HEK293 (cell line): ENCODE measurements around the gene OR5P2.

ENCODE experiments used
- CTCF ChIA-PET: fragments of 350-600 bp; formaldehyde crosslinking; extraction: SDS; loops from one replicate; lab custom pipeline; 2021; ENCODE audit warnings: antibody characterized with exemption; lab: Yijun Ruan, JAX
- POLR2A ChIA-PET: fragments of 300-600 bp; formaldehyde crosslinking; extraction: SDS; loops from one replicate; lab custom pipeline; 2020; ENCODE audit warnings: antibody characterized with exemption, inconsistent platforms; lab: Yijun Ruan, JAX
- H3K27ac ChIP-seq: fragments of 200-500 bp; sonication (Bioruptor generic); 2 replicates; pipeline ENCODE4 v1.5.1; 2014; ENCODE audit warnings: low read depth, low read length, control low read depth, inconsistent platforms; ENCODE audit errors: extremely low read depth
- H3K36me3 ChIP-seq, 2 experiments: fragments of 200-500 bp in 1 of 2; sonication (Bioruptor generic) in 1 of 2; 1 replicate in 1 of 2; 2 replicates in 1 of 2; pipeline ENCODE4 v1.5.1; 2014 to 2017; ENCODE audit warnings: inconsistent platforms in 2 of 2, low read length in 2 of 2; ENCODE audit not compliant: control insufficient read depth in 2 of 2, insufficient read depth in 1 of 2
- H3K4me1 ChIP-seq: fragments of 200-500 bp; sonication (Bioruptor generic); 2 replicates; pipeline ENCODE4 v1.5.1; 2014; ENCODE audit warnings: mild to moderate bottlenecking, low read length, inconsistent platforms; ENCODE audit not compliant: control insufficient read depth, insufficient read depth
- H3K4me3 ChIP-seq: 2 replicates; pipeline ENCODE4 v1.5.1; 2011; ENCODE audit warnings: low read depth, mild to moderate bottlenecking, control low read depth, low read length, moderate library complexity
- H3K9me3 ChIP-seq: fragments of 200-500 bp; sonication (Bioruptor generic); 2 replicates; pipeline ENCODE4 v1.5.1; 2014; ENCODE audit warnings: low read depth, low read length, inconsistent platforms; ENCODE audit not compliant: control insufficient read depth, insufficient read depth
- ELK4 ChIP-seq: IDR thresholded peaks from 2 replicates; pipeline ENCODE4 v1.6.1; 2011; ENCODE audit warnings: mild to moderate bottlenecking, low read depth, low read length, borderline replicate concordance
- INSM2 ChIP-seq: fragments of 450-650 bp; formaldehyde crosslinking; IDR thresholded peaks from 2 replicates; pipeline ENCODE4 v1.5.1; 2016; ENCODE audit warnings: missing biosample characterization, missing genetic modification characterization
- PATZ1 ChIP-seq: fragments of 450-650 bp; formaldehyde crosslinking; IDR thresholded peaks from 2 replicates; pipeline ENCODE4 v1.5.1; 2016; ENCODE audit warnings: missing biosample characterization, missing genetic modification characterization
- SP7 ChIP-seq: fragments of 450-650 bp; formaldehyde crosslinking; IDR thresholded peaks from 2 replicates; pipeline ENCODE4 v1.5.1; 2016; ENCODE audit warnings: missing biosample characterization, missing genetic modification characterization
- ZBTB48 ChIP-seq: fragments of 450-650 bp; formaldehyde crosslinking; IDR thresholded peaks from 2 replicates; pipeline ENCODE4 v1.5.1; 2016; ENCODE audit warnings: missing biosample characterization, missing genetic modification characterization
- ZBTB7A ChIP-seq: fragments of 450-650 bp; formaldehyde crosslinking; IDR thresholded peaks from 2 replicates; pipeline ENCODE4 v1.5.1; 2016; ENCODE audit warnings: low read depth, missing biosample characterization, missing genetic modification characterization
- ZEB2 ChIP-seq: fragments of 450-650 bp; formaldehyde crosslinking; IDR thresholded peaks from 2 replicates; pipeline ENCODE4 v1.5.1; 2016; ENCODE audit warnings: missing biosample characterization, missing genetic modification characterization
- ZFP41 ChIP-seq: fragments of 450-650 bp; formaldehyde crosslinking; IDR thresholded peaks from 2 replicates; pipeline ENCODE4 v1.5.1; 2016; ENCODE audit warnings: missing biosample characterization, missing genetic modification characterization, borderline replicate concordance
- ZNF146 ChIP-seq: fragments of 450-650 bp; formaldehyde crosslinking; IDR thresholded peaks from 2 replicates; pipeline ENCODE4 v1.5.1; 2016; ENCODE audit warnings: missing biosample characterization, missing genetic modification characterization
- ZNF184 ChIP-seq: fragments of 450-650 bp; IDR thresholded peaks from 2 replicates; pipeline ENCODE4 v1.5.1; 2018; ENCODE audit warnings: missing biosample characterization, mild to moderate bottlenecking, missing genetic modification characterization
- ZNF19 ChIP-seq: fragments of 450-650 bp; formaldehyde crosslinking; IDR thresholded peaks from 2 replicates; pipeline ENCODE4; 2016; ENCODE audit warnings: missing biosample characterization, missing genetic modification characterization, low read depth
- ZNF202 ChIP-seq: fragments of 450-650 bp; formaldehyde crosslinking; IDR thresholded peaks from 2 replicates; pipeline ENCODE4 v1.5.1; 2016; ENCODE audit warnings: missing biosample characterization, missing genetic modification characterization, borderline replicate concordance
- ZNF280D ChIP-seq: fragments of 450-650 bp; formaldehyde crosslinking; IDR thresholded peaks from 2 replicates; pipeline ENCODE4 v1.5.1; 2016; ENCODE audit warnings: missing biosample characterization, missing genetic modification characterization
- ZNF350 ChIP-seq: fragments of 450-650 bp; formaldehyde crosslinking; IDR thresholded peaks from 2 replicates; pipeline ENCODE4 v1.5.0; 2017; ENCODE audit warnings: missing biosample characterization, mild to moderate bottlenecking, missing genetic modification characterization
- ZNF596 ChIP-seq: fragments of 450-650 bp; IDR thresholded peaks from 2 replicates; pipeline ENCODE4 v1.5.0; 2018; ENCODE audit warnings: missing biosample characterization, mild to moderate bottlenecking, missing genetic modification characterization, moderate library complexity
- ZNF610 ChIP-seq: fragments of 450-650 bp; formaldehyde crosslinking; IDR thresholded peaks from 2 replicates; pipeline ENCODE4 v1.5.1; 2016; ENCODE audit warnings: missing biosample characterization, missing genetic modification characterization, borderline replicate concordance
- ZNF830 ChIP-seq: fragments of 450-650 bp; IDR thresholded peaks from 2 replicates; pipeline ENCODE4 v1.5.0; 2018; ENCODE audit warnings: missing biosample characterization, missing genetic modification characterization, low read depth, mild to moderate bottlenecking, moderate library complexity
- TF ChIP-seq, protein P1 (sequence below): fragments of 450-650 bp; formaldehyde crosslinking; IDR thresholded peaks from 2 replicates; pipeline ENCODE4 v1.5.1; 2016; ENCODE audit warnings: missing biosample characterization, missing genetic modification characterization
- TF ChIP-seq, protein P2 (sequence below): fragments of 450-650 bp; formaldehyde crosslinking; IDR thresholded peaks from 2 replicates; pipeline ENCODE4 v1.5.1; 2016; ENCODE audit warnings: missing biosample characterization, missing genetic modification characterization, borderline replicate concordance

OR5P2 gene

DNA sequence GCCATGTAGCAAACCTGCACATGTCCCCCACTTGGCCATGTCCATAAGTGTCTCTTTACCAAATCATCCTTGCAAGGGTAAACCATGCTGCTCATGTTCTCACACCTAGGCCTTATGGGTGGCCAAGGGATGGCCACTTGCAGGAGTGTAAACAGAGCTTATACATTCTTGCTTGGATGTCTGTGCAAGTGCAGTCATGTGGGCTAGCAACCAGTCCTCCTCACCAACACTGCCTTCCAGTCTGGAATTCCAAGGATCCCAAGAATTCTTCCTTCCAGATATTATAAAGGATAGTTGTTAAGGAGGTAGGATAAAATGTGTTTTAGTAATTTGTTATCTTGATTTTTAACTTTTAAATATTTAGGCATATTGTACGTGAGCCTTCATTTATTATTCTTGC, 47.8 kb upstream of the OR5P2 start:
- TF ChIP-seq ZNF610 (tag by site-specific recombination) (no peak), ELK4 (no peak), ZEB2 (no peak), ZNF830 (no peak), SP7 (tag by site-specific recombination) (no peak), ZBTB48 (tag by site-specific recombination) (no peak), ZNF350 (tag by site-specific recombination) (no peak), ZNF596 (tag by site-specific recombination) (no peak), INSM2 (no peak), ZFP41 (tag by site-specific recombination) (no peak), ZNF202 (tag by site-specific recombination) (no peak), ZNF280D (tag by site-specific recombination) (no peak), ZNF184 (tag by site-specific recombination) (no peak), ZBTB7A (tag by site-specific recombination) (no peak), ZNF19 (no peak), ZNF146 (tag by site-specific recombination) (no peak), PATZ1 (tag by site-specific recombination) (no peak)
- TF ChIP-seq, protein P1, sequence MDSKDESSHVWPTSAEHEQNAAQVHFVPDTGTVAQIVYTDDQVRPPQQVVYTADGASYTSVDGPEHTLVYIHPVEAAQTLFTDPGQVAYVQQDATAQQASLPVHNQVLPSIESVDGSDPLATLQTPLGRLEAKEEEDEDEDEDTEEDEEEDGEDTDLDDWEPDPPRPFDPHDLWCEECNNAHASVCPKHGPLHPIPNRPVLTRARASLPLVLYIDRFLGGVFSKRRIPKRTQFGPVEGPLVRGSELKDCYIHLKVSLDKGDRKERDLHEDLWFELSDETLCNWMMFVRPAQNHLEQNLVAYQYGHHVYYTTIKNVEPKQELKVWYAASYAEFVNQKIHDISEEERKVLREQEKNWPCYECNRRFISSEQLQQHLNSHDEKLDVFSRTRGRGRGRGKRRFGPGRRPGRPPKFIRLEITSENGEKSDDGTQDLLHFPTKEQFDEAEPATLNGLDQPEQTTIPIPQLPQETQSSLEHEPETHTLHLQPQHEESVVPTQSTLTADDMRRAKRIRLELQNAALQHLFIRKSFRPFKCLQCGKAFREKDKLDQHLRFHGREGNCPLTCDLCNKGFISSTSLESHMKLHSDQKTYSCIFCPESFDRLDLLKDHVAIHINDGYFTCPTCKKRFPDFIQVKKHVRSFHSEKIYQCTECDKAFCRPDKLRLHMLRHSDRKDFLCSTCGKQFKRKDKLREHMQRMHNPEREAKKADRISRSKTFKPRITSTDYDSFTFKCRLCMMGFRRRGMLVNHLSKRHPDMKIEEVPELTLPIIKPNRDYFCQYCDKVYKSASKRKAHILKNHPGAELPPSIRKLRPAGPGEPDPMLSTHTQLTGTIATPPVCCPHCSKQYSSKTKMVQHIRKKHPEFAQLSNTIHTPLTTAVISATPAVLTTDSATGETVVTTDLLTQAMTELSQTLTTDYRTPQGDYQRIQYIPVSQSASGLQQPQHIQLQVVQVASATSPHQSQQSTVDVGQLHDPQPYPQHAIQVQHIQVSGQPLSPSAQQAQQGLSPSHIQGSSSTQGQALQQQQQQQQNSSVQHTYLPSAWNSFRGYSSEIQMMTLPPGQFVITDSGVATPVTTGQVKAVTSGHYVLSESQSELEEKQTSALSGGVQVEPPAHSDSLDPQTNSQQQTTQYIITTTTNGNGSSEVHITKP = no peak
- TF ChIP-seq, protein P2, sequence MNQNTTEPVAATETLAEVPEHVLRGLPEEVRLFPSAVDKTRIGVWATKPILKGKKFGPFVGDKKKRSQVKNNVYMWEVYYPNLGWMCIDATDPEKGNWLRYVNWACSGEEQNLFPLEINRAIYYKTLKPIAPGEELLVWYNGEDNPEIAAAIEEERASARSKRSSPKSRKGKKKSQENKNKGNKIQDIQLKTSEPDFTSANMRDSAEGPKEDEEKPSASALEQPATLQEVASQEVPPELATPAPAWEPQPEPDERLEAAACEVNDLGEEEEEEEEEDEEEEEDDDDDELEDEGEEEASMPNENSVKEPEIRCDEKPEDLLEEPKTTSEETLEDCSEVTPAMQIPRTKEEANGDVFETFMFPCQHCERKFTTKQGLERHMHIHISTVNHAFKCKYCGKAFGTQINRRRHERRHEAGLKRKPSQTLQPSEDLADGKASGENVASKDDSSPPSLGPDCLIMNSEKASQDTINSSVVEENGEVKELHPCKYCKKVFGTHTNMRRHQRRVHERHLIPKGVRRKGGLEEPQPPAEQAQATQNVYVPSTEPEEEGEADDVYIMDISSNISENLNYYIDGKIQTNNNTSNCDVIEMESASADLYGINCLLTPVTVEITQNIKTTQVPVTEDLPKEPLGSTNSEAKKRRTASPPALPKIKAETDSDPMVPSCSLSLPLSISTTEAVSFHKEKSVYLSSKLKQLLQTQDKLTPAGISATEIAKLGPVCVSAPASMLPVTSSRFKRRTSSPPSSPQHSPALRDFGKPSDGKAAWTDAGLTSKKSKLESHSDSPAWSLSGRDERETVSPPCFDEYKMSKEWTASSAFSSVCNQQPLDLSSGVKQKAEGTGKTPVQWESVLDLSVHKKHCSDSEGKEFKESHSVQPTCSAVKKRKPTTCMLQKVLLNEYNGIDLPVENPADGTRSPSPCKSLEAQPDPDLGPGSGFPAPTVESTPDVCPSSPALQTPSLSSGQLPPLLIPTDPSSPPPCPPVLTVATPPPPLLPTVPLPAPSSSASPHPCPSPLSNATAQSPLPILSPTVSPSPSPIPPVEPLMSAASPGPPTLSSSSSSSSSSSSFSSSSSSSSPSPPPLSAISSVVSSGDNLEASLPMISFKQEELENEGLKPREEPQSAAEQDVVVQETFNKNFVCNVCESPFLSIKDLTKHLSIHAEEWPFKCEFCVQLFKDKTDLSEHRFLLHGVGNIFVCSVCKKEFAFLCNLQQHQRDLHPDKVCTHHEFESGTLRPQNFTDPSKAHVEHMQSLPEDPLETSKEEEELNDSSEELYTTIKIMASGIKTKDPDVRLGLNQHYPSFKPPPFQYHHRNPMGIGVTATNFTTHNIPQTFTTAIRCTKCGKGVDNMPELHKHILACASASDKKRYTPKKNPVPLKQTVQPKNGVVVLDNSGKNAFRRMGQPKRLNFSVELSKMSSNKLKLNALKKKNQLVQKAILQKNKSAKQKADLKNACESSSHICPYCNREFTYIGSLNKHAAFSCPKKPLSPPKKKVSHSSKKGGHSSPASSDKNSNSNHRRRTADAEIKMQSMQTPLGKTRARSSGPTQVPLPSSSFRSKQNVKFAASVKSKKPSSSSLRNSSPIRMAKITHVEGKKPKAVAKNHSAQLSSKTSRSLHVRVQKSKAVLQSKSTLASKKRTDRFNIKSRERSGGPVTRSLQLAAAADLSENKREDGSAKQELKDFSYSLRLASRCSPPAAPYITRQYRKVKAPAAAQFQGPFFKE = no peak
- CTCF ChIA-PET = no interaction called here

More for the DNA sequence above, 47.8 kb upstream of the OR5P2 start:
- Histone ChIP-seq H3K4me3 (no peak overlapping the region), H3K36me3 (no peaks in the 10 kb centered on the region), H3K4me1 (no peaks in the 10 kb centered on the region), H3K9me3 (no peaks in the 10 kb centered on the region), H3K27ac (no peak overlapping the region)
- POLR2A ChIA-PET = no interaction called here
